HG02759 (cell line): ENCODE measurements around the gene ENKD1.
A peak's percentile ranks its signal among the peaks of the same experiment; 100 is the strongest.
"Not testable (repeated sequence)": the region's sequence is repeated elsewhere in the genome, so short reads cannot be mapped to it uniquely, and the experiment has no call there.

Experiments
- ATAC-seq: cut with Tn5 transposase; IDR thresholded peaks from one replicate; pipeline ENCODE4 v1.9.1; 2021; ENCODE audit warnings: mild to moderate bottlenecking, moderate library complexity; ENCODE audit not compliant: unreplicated experiment

Gene ENKD1, protein sequence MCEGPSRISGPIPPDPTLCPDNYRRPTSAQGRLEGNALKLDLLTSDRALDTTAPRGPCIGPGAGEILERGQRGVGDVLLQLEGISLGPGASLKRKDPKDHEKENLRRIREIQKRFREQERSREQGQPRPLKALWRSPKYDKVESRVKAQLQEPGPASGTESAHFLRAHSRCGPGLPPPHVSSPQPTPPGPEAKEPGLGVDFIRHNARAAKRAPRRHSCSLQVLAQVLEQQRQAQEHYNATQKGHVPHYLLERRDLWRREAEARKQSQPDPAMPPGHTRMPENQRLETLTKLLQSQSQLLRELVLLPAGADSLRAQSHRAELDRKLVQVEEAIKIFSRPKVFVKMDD

DNA sequence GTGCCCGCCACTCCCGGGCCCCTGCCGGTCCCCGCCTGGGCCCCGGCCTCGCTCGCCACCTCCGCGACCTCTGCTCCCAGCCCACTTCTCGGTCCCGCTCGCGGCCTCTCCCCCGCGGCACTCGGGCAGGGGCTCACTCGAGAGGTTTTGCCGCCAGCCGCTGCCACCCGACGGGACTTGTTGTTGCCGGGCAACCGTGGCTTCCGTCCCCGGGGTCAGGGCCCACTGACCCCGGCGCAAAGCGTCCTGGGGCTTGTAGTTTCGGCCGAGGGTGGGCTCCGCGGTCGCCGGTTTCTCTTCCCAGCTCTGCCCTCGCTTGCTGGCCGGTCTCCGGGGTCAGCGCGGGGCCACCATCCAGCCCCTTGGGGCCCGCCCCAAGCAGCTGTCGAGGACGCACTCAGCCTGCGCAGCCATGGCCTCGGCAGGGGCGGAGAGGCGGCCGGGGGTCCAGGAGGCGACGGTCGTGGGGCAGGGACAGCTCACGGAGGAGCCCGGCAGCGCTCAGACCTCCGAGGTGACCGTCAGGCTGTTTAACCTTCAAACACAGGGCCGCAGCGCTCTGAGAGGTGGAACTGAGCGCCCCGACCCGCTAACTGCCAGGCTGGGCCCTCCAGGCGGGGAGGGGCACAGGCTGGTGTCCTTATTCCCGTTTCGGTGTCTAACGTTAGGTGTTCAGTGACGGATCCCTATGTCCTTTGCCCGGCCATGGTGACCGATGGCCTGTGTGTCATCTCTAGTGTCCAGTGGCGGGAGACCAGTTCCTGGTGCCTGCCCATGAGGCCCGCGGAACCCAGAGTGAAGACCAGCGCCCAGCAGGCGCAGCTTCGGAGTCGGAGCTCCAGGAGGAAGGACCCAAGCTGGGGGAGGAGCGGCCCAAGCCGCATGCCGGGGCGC lies at the start of gene ENKD1, which contains the start of gene C16orf86:
Gene ENKD1 (minus strand): TSS at position 192 of the 894 bp plus-strand sequence. CDS start 308 bp downstream, outside the sequence.
Gene C16orf86 (plus strand): TSS at position 256 of the 894 bp plus-strand sequence. CDS start 157 bp downstream, at position 413.
- ATAC-seq, result peak; percentile 66

GRCh38 chr16:67716097-67716496 lies 49.5 kb upstream of the ENKD1 start:
- ATAC-seq, result no peak

DNA sequence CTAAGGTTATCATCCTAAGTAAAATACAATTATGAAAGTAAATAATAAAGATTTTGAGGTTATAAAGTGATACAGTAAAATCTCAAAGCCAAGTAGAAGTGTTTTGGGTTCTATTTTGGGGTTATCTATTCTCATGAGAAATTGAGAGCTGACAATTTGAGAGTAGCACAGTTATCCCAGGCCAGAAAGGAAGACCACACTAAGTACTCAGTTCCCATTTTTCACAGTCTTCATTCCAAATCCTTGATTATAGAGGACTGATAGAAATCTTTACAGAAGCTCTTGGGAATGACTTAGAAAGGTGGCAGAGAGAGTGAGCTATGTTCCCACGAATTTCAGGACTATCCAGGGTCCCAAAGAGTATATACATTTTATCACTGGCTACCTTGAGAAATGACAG lies 48.0 kb upstream of the ENKD1 start:
- no peak for ATAC-seq

DNA sequence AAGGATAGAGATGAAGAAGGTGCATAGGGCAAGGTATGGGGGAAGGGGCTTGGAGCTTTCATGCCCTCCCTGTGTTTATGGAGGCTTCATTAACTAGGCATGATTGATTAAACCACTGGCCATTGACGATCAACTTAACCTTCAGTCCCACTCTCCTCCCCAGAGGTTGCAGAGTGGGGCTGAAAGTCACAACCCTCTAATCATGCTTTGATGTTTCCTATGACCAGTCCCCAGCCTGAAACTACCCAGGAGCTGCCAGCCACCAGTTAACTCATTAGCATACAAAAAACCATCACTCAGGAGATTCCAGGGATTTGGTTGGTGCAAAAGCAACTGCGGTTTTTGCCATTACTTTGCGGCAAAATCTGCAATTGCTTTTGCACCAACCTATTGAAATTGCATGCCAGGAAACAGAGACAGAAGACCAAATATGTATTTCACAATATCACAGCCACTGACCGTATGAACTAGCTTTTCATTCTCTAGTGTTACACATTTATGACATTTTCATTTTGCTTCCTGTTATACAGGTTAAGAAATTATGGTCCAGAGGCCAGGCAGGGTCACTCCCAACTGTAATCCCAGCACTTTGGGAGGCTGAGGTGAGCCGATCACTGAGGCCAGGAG lies 47.2 kb upstream of the ENKD1 start:
- ATAC-seq, result no peak

DNA sequence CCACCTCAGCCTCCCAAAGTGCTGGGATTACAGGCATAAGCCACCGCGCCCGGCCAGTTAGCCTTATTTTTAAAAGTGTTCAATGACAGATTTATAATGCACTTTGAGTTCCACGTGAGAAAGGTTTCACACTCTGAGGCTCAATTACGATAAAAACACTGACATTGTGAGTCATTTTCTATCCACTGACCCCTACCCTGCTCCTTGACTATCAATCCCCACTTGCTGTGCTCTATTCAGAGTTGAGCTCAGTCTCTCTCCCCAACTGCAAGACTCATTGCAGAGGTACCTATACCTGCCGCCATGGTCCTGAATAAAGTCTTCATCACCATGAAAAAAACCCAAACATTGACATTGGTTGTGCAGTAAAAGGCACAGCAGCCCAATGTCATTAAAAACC lies 44.1 kb upstream of the ENKD1 start:
- no peak for ATAC-seq

DNA sequence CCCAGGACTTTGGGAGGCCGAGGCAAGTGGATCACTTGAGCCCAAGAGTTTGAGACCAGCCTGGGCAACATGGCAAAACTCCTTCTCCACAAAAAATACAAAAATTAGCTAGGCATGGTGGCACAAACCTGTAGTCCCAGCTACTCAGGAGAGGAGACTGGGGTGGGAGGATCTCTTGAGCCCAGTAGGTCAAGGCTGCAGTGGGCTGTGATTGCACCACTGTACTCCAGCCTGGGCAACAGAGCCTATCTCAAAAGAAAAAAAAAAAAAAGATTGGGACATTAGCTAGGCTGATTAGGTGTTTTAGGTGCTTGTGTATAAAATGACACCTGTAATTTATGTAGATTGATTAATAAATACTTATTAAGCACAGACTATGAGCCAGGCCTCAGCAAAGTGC lies 42.5 kb upstream of the ENKD1 start:
- ATAC-seq, result no peak

GRCh38 chr16:67708368-67708771 lies 41.8 kb upstream of the ENKD1 start:
- ATAC-seq, result no peak

DNA sequence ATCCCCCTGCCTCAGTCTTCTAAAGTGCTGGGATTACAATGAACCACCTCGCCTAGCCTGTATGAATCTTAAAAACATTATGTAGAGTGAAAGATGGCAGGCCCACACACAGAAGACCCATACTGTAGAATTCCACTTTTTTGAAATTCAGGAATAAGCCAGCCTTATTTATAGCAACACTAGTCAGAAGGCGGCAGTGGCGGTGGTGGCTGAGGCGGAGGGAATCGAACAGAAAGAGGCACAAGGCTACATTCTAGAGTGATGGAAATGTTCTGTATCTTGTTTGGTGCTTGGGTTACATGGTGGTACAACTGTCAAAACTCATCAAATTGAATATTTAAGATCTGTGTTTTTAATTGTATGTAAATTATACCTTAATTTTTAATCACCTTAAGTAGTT lies 41.2 kb upstream of the ENKD1 start:
- ATAC-seq, result no peak

DNA sequence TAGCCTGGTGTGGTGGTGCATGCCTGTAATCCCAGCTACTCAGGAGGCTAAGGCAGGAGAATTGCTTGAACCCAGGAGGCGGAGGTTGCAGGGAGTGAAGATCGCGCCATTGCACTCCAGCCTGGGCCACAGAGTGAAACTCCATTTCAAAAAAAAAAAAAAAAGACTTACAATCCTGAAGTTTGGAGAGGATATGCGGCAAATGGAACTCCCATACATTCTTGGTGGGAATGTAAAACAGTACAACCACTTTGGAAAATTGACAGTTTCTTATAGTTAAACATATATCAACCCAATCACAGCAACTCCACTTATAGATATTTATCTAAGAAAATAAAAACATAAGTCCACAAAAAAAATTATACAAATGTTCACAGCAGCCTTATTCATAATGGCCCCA lies 40.7 kb upstream of the ENKD1 start:
- no peak for ATAC-seq

DNA sequence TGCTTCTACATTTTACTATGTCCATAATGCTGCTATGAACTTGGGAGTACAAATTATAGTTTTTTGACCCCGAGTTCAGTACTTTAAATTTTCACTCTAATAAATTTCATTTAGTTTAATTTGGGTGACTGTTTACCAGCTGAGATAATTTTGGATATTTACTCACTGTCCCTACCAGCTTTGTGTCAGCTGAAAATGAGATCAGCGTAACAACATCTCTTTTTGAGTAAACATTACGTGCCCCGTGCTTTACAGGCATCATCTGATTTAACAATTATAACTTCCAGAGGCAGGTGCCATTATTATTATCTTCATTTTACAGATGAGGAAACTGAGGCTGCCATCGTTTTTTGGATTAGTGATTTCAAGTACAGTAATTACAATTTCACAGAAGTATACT lies 37.6 kb upstream of the ENKD1 start:
- no peak for ATAC-seq

DNA sequence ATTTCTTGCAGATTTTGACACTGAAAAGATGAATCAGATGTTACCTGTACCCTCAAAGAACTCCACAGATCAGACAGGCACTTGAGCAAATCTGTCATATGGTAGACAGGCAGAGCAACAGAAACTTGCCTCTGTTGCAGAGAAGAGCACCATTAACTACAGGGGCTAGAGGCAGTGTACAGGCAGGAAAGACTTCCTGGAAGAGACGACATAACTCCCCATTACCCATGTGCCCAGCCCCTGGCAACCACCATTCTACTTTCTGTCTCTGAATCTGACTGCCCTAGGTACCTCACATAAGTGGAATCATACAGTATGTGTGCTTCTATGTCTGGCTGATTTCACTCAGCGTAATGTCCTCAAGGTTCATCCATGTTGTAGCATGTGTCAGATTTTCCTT lies 37.1 kb upstream of the ENKD1 start:
- ATAC-seq, result no peak

- no peak for ATAC-seq
Observed at GRCh38 chr16:67702130-67702529, 35.6 kb upstream of the ENKD1 start.

- ATAC-seq, result no peak
Observed at GRCh38 chr16:67701420-67701819, 34.9 kb upstream of the ENKD1 start.

- no peak for ATAC-seq
Observed at GRCh38 chr16:67699265-67699664, 32.7 kb upstream of the ENKD1 start.

DNA sequence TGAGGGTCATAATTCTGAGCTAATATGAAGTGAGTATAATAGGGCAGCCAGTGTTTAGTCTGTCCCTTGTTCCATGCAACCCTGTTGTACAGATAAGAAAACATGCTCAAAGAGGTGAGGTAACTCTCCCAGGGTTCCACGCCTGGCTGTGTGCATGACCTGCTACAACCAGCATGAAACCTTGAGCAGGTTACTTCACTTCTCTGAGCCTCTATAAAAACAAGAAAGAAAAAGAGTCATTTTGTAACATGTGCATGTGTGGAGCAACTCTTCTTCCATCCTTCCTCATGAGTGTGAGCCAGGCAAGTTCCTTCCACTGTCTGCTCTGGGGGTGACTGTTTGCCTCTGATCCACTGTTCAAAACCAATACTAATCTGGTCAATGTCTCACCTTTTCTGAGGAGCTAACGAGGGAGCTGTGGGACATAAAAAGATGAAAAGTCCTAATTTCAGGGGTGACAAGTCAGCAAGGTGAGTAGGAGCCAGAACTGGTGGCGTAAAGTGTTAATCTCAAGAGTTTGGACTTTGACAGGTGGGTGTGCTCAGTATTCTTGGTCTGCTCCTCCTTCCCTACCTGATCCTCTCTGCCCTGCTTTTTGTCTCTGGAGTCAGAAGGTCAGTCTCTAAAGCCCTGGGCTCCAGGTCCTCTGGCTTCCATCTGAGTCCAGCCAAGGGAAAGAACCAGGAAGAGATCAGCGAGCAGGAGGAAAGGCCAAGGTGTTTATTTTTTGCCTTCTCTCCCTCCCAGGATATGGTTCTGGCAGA lies 31.1 kb upstream of the ENKD1 start:
- ATAC-seq, result no peak

- ATAC-seq, result no peak
Observed at GRCh38 chr16:67694611-67695010, 28.1 kb upstream of the ENKD1 start.

GRCh38 chr16:67693517-67694285 lies 27.2 kb upstream of the ENKD1 start:
- not testable (repeated sequence) for ATAC-seq

- peak; percentile 49 for ATAC-seq
Observed at GRCh38 chr16:67685388-67686112, 19.0 kb upstream of the ENKD1 start.

GRCh38 chr16:67683767-67684166 lies 17.2 kb upstream of the ENKD1 start:
- ATAC-seq, result no peak
